ENCODE data around the gene SOS1. TPM values are rescaled to one million over a fixed set of nuclear protein-coding genes. Genes with fewer than 3 reads are reported as not detected.

SOS1 gene
- total RNA-seq, 4 donors from 2014 or later = 67.2 to 72.4 (median 71.0) TPM

GRCh38 chr2:39039072-39039471 lies 81.8 kb downstream of the SOS1 start:
- no peak for TF ChIP-seq CTCF (IDR thresholded peaks at IDR 0.05; ENCODE audit: low read depth)

GRCh38 chr2:39033980-39034379 lies 86.9 kb downstream of the SOS1 start:
- no peak for TF ChIP-seq CTCF (IDR thresholded peaks at IDR 0.05; ENCODE audit: low read depth)

- no peak for TF ChIP-seq CTCF (IDR thresholded peaks at IDR 0.05; ENCODE audit: low read depth)
Observed at GRCh38 chr2:39027421-39027820, 93.4 kb downstream of the SOS1 start.

GRCh38 chr2:39024833-39025232 lies 96.0 kb downstream of the SOS1 start:
- TF ChIP-seq CTCF (IDR thresholded peaks at IDR 0.05; ENCODE audit: low read depth) = no peak

- TF ChIP-seq CTCF (IDR thresholded peaks at IDR 0.05; ENCODE audit: low read depth) = no peak
Observed at GRCh38 chr2:39023649-39024048, 97.2 kb downstream of the SOS1 start.

GRCh38 chr2:39022642-39023235 lies 98.1 kb downstream of the SOS1 start:
- TF ChIP-seq CTCF (IDR thresholded peaks at IDR 0.05; ENCODE audit: low read depth) = no peak

- no peak for TF ChIP-seq CTCF (IDR thresholded peaks at IDR 0.05; ENCODE audit: low read depth)
Observed at GRCh38 chr2:39020383-39020782, 100.5 kb downstream of the SOS1 start.

Measured in subcutaneous adipose tissue (tissue), 4 donors.